COR-L47 (cell line): Measurements from ENCODE around the gene C21orf58.
"Not testable (repeated sequence)": the region's sequence is repeated elsewhere in the genome, so short reads cannot be mapped to it uniquely, and the experiment has no call there.

Experiments
- DNase-seq: peaks from one replicate; lab custom pipeline; 2025; lab: John Stamatoyannopoulos, UW

The C21orf58 gene

GRCh38 chr21:46324390-46325072 lies 861 bp upstream of the C21orf58 start:
- peak; percentile 84 for DNase-seq

- DNase-seq, result no peak
Measured at GRCh38 chr21:46323227-46323709, 402 bp downstream of the C21orf58 start.

- no peak for DNase-seq
Measured at GRCh38 chr21:46322351-46323226, 1.1 kb downstream of the C21orf58 start.

DNA sequence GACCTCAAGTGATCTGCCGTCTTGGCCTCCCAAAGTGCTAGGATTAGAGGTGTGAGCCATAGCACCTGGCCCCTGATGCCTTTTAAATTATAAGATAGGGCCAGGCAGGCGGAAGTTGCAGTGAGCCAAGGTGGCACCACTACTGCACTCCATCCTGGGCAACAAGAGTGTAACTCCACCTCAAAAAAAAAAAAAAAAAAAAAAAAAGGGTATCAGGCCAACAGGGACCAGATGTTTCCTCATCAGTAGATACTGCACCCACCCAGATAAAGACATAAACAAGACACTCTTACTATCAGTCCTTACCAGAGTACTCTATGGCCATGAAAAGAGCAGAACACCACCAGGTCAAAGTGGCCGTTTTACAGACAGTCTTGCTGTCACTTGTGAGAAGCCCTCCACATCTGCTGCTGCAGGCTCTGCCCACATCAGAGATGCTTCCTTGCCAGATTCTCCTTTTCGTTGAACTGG lies 3.3 kb downstream of the C21orf58 start:
- DNase-seq, result no peak

DNA sequence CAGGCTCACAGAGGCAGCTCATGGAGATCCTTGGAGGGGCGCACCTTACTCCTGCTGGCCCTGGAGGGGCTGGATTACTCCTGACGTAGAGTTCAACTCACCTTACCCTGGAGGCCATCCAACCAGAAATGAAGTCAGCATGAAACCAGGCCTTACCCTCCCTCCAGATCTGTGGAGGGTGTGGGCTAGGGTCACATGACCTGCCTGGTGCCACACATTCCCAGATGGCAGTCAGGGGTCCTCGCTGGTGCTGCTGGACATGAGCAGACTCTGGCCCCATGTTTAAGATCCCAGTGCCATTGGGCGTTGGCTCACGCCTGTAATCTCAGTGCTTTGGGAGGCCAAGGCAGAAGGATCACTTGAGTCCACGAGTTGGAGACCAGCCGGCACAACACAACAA lies 4.5 kb downstream of the C21orf58 start:
- no peak for DNase-seq

DNA sequence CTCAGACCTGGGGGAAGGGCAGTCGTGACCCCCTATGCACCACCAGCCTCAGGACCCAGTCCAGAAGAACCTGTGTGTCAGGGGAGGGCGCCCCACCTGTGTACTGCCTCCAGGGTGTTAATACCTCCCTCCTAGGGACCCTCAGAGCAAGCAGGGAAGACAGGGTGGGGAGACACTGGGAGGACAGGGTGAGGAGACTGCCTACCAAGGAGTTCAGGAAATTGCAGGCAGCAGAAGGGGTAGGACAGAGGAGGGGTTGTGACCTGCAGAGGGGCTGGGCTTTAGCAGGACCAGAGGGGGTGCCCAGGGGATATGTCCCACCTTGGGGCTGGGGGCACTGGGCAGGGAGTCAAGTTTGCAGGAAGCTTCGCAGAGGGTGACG lies 5.2 kb downstream of the C21orf58 start:
- no peak for DNase-seq

DNA sequence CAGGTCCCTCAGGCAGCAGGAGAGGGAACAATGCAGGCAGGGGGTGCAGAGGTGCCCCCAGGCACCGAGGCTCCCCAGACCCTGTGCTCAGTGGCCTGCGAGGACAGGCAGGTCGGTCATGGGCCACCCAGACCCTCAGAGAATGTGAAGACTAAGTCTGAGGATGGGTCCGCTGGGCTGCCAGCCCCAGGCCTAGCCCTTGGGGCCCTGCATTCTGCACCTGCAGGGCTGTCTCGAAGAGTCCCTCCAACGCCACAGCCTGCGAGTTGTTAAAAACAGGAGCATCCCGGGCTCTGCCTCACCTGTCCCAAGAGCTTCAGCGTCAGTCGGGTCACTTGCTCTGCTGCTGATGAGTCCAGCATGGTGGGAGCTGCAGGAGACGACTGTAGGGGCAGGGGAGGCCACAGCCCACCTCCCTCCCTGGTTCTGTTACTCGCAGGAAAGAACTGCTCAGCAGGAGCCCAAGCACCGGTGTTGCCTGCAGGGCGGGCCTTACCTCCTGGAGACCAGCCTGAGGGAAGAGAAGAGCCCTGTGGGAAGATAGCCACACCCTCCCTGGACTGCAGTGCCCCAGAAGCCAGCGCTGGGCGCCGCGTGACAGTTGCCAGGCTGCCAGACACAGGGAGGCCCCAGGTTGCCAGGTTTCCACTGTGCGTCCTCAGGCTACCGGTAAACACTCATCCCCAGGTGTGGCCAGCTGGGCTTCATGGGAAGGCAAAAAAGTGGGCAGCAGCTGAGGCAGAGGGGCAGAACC lies 5.8 kb downstream of the C21orf58 start:
- peak; percentile 96 for DNase-seq

GRCh38 chr21:46316708-46317324 lies 6.9 kb downstream of the C21orf58 start:
- DNase-seq, result no peak

DNA sequence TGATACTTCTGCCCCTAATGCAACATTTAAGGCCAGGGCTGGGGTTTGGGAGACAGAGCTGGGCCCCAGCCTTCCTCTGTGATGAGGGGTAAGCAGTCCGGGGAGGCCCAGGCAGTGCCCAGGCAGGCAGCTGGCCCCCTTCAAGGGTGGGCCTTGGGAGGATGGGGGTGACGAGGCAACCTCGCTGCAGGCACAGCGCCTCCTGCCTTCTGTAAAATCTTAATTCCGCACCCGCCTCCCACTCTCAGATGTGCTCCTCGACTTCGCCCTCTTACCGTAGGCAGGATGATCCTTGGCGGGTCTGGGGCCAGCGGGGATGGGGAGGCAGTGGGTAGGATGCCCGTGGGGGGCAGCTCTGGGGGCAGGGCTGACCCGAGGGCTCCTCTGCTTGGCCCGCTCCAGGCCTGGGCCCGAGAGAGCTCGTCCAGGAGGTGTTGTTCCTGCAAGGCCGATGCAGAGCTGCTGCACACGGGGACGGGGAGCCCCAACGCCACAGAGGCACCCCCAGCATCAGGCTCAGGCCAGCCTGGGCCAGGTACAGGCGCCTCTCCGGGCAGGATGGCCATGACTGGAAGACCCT lies 9.1 kb downstream of the C21orf58 start:
- no peak for DNase-seq

- no peak for DNase-seq
Measured at GRCh38 chr21:46312949-46313348, 10.7 kb downstream of the C21orf58 start.

DNA sequence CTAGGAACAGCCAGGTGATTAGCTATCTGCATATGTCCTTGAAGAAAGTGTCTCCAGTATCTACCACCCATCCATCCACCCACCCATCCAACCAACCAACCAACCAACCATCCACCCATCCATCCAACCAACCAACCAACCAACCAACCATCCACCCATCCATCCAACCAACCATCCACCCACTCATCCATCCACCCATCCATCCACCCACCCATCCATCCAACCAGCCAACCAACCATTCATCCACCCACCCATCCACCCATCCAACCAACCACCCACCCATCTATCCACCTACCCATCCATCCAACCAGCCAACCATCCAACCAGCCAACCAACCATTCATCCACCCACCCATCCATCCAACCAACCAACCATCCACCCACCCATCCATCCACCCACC lies 12.1 kb downstream of the C21orf58 start:
- no peak for DNase-seq

GRCh38 chr21:46310260-46310659 lies 13.4 kb downstream of the C21orf58 start:
- DNase-seq, result not testable (repeated sequence)

- DNase-seq, result no peak
Measured at GRCh38 chr21:46308431-46308830, 15.2 kb downstream of the C21orf58 start.

DNA sequence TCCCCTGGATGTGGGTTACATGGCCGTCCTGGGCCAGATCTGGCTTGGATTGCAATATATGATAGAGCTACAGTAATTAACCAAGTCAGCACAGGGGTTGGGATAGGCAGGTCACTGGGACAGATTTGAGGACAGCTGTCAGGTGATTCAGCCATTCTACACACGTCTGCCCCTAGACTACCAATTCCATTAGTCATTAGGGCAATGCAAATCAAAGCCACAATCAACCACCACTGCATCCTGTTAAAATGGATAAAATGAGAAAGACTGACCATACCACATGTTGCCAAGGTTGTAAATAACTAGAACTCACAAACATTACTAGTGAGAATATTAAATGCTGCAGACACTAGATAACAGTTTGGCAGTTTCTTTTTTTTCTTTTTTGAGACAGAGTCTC lies 16.0 kb downstream of the C21orf58 start:
- no peak for DNase-seq

GRCh38 chr21:46304955-46305354 lies 18.7 kb downstream of the C21orf58 start:
- no peak for DNase-seq

DNA sequence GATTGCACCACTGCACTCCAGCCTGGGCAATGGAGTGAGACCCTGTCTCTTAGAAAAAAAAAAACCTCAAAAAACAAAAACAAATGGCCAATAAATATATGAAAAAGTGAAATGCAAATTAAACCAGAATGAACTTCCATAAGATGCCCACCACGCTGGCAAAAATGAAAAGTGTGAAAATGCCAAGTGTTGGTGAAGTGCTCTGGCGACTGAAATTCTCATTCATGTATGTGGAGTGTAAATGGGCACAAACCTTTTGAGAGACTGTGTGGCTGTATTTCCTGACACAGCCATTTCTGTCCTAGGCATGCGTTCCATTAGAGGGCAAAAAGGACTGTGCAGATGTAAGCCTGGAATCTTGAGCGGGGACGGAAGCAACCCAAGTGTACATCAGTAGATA lies 19.2 kb downstream of the C21orf58 start:
- no peak for DNase-seq

GRCh38 chr21:46301759-46302158 lies 21.9 kb downstream of the C21orf58 start:
- no peak for DNase-seq

- no peak for DNase-seq
Measured at GRCh38 chr21:46299167-46299566, 24.5 kb downstream of the C21orf58 start.

DNA sequence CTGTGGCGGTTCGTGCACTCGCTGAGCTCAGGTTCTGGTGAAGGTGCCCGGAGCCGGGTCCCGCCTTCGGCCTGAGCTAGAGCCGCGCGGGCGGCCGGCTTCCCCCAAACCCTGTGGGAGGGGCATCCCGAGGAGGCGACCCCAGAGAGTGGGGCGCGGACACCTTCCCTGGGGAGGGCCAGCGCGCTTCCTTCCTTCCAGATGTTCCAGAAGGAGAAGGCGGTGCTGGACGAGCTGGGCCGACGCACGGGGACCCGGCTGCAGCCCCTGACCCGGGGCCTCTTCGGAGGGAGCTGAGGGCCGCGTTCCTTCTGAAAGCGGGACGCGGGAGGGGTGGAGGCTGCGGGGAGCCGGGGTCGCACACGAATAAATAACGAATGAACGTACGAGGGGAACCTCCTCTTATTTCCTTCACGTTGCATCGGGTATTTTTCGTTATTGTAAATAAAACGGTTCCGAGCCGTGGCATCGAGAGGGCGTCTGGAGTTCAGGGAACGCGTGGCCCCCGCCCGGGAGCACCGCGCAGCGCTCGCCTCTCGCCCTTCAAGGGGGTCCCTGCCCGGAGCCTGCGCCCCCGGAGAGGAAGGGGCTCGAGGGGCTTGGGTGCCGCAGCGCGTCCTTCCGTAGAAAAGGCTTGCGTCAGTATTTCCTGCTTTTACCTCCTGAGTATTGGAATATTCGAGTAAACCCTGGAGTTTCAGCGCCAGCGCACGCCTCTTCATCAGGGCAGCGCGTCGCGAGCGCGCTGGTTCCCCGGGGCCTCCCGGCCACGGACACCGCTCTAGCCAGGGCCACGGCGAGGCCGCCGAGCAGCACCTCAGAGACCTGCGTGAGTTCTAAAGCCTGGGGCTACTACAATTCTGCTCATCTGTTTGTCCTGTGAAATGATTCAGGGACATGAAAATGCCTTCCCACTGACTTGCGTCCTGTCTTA lies 26.1 kb downstream of the C21orf58 start:
- DNase-seq, result no peak

- DNase-seq, result no peak
Measured at GRCh38 chr21:46295996-46296752, 27.5 kb downstream of the C21orf58 start.
